ENCODE data around the gene EFS. TPM values are rescaled to one million over a fixed set of nuclear protein-coding genes. Genes with fewer than 3 reads are reported as not detected.

The EFS gene
- total RNA-seq, 1 experiment from 2014 or later: not detected

GRCh38 chr14:23365732-23366425 lies 907 bp upstream of the EFS start:
- in situ Hi-C loops (cut with HindIII; ENCODE audit: low pct_unique_long_range_greater_than_20kb, low sequenced_read_pairs): no loop called here
- no peak for DNase-seq (ENCODE audit: low read depth, low spot score)

GRCh38 chr14:23364164-23365035 lies 572 bp downstream of the EFS start:
- no peak for DNase-seq (ENCODE audit: low read depth, low spot score)
- in situ Hi-C loops (cut with HindIII; ENCODE audit: low pct_unique_long_range_greater_than_20kb, low sequenced_read_pairs): no loop called here

GRCh38 chr14:23362200-23362599 lies 2.8 kb downstream of the EFS start:
- peak; percentile 15 for DNase-seq (ENCODE audit: low read depth, low spot score)
- in situ Hi-C loops (cut with HindIII; ENCODE audit: low pct_unique_long_range_greater_than_20kb, low sequenced_read_pairs): no loop called here

GRCh38 chr14:23361763-23362162 lies 3.2 kb downstream of the EFS start:
- no peak for DNase-seq (ENCODE audit: low read depth, low spot score)
- in situ Hi-C loops (cut with HindIII; ENCODE audit: low pct_unique_long_range_greater_than_20kb, low sequenced_read_pairs): no loop called here

- in situ Hi-C loops (cut with HindIII; ENCODE audit: low pct_unique_long_range_greater_than_20kb, low sequenced_read_pairs): no loop called here
- DNase-seq (ENCODE audit: low read depth, low spot score): no peak
Observed at GRCh38 chr14:23361320-23361719, 3.7 kb downstream of the EFS start.

- DNase-seq (ENCODE audit: low read depth, low spot score): peak; percentile 61
- in situ Hi-C loops (cut with HindIII; ENCODE audit: low pct_unique_long_range_greater_than_20kb, low sequenced_read_pairs): no loop called here
Observed at GRCh38 chr14:23360496-23360895, 4.5 kb downstream of the EFS start.

GRCh38 chr14:23359722-23360447 lies 5.1 kb downstream of the EFS start:
- in situ Hi-C loops (cut with HindIII; ENCODE audit: low pct_unique_long_range_greater_than_20kb, low sequenced_read_pairs): no loop called here
- no peak for DNase-seq (ENCODE audit: low read depth, low spot score)

- in situ Hi-C loops (cut with HindIII; ENCODE audit: low pct_unique_long_range_greater_than_20kb, low sequenced_read_pairs): no loop called here
- DNase-seq (ENCODE audit: low read depth, low spot score): no peak
Observed at GRCh38 chr14:23359167-23359626, 5.8 kb downstream of the EFS start.

GRCh38 chr14:23358553-23359166 lies 6.3 kb downstream of the EFS start:
- in situ Hi-C loops (cut with HindIII; ENCODE audit: low pct_unique_long_range_greater_than_20kb, low sequenced_read_pairs): no loop called here
- DNase-seq (ENCODE audit: low read depth, low spot score): no peak

GRCh38 chr14:23358042-23358441 lies 6.9 kb downstream of the EFS start:
- in situ Hi-C loops (cut with HindIII; ENCODE audit: low pct_unique_long_range_greater_than_20kb, low sequenced_read_pairs): no loop called here
- DNase-seq (ENCODE audit: low read depth, low spot score): no peak

- in situ Hi-C loops (cut with HindIII; ENCODE audit: low pct_unique_long_range_greater_than_20kb, low sequenced_read_pairs): no loop called here
Observed at GRCh38 chr14:23357261-23357660, 7.7 kb downstream of the EFS start.

GRCh38 chr14:23356662-23357061 lies 8.3 kb downstream of the EFS start:
- no peak for DNase-seq (ENCODE audit: low read depth, low spot score)
- in situ Hi-C loops (cut with HindIII; ENCODE audit: low pct_unique_long_range_greater_than_20kb, low sequenced_read_pairs): no loop called here

More at GRCh38 chr14:23357261-23357660, 7.7 kb downstream of the EFS start:
- no peak for DNase-seq (ENCODE audit: low read depth, low spot score)

- DNase-seq (ENCODE audit: low read depth, low spot score): no peak
- in situ Hi-C loops (cut with HindIII; ENCODE audit: low pct_unique_long_range_greater_than_20kb, low sequenced_read_pairs): no loop called here
Observed at GRCh38 chr14:23355871-23356435, 9.0 kb downstream of the EFS start.

- in situ Hi-C loops (cut with HindIII; ENCODE audit: low pct_unique_long_range_greater_than_20kb, low sequenced_read_pairs): no loop called here
- no peak for DNase-seq (ENCODE audit: low read depth, low spot score)
Observed at GRCh38 chr14:23354990-23355389, 10.0 kb downstream of the EFS start.

- no peak for DNase-seq (ENCODE audit: low read depth, low spot score)
- in situ Hi-C loops (cut with HindIII; ENCODE audit: low pct_unique_long_range_greater_than_20kb, low sequenced_read_pairs): no loop called here
Observed at GRCh38 chr14:23353433-23353780, 11.6 kb downstream of the EFS start.

GRCh38 chr14:23352506-23353432 lies 12.2 kb downstream of the EFS start, which contains the start of gene SLC22A17:
TSS of gene SLC22A17 (minus strand) at chr14:23352887.
- DNase-seq (ENCODE audit: low read depth, low spot score): peak; percentile 74
- in situ Hi-C loops (cut with HindIII; ENCODE audit: low pct_unique_long_range_greater_than_20kb, low sequenced_read_pairs): no loop called here
